Common myeloid progenitor, CD34-positive (primary cell): ENCODE data around the gene STAP2. TPM values are rescaled to one million over a fixed set of nuclear protein-coding genes. Genes with fewer than 3 reads are reported as not detected.

Experiments used
- CTCF ChIA-PET: fragments of 350-600 bp; sonication (Branson Sonifier 250); formaldehyde crosslinking; loops from one replicate; lab custom pipeline; 2021; ENCODE audit warnings: antibody characterized with exemption; lab: Charles Lee
- POLR2A ChIA-PET: fragments of 350-600 bp; sonication (Branson Sonifier 250); formaldehyde crosslinking; loops from one replicate; lab custom pipeline; 2021; ENCODE audit warnings: antibody characterized with exemption; lab: Charles Lee
- DNase-seq, 3 donors: peaks; one replicate each; pipeline versions ENCODE4 v3.0.0 to v3.0.0-alpha.2; 2013
- H3K27ac ChIP-seq, 2 experiments: 1 replicate in 1 of 2; 2 replicates in 1 of 2; pipeline ENCODE4 v1.7.0; 2013; ENCODE audit warnings: inconsistent platforms in 2 of 2, low read length in 2 of 2, mild to moderate bottlenecking in 2 of 2, low read depth in 1 of 2, moderate library complexity in 1 of 2; ENCODE audit not compliant: severe bottlenecking in 2 of 2, insufficient read depth in 1 of 2, poor library complexity in 1 of 2
- H3K27me3 ChIP-seq, 5 experiments: replicated peaks in 2 of 5; 1 replicate in 3 of 5; 2 replicates in 2 of 5; pipeline versions ENCODE4 v1.6.1 to v1.7.0; 2013; ENCODE audit warnings: low read length in 4 of 5, mild to moderate bottlenecking in 2 of 5, moderate library complexity in 2 of 5, inconsistent platforms in 1 of 5; ENCODE audit not compliant: insufficient read depth in 5 of 5, control insufficient read depth in 4 of 5
- H3K36me3 ChIP-seq, 4 experiments: 1 replicate in 2 of 4; 2 replicates in 2 of 4; pipeline versions ENCODE4 v1.6.1 to v1.7.0; 2013; ENCODE audit warnings: low read length in 3 of 4, control low read depth in 1 of 4, mild to moderate bottlenecking in 1 of 4; ENCODE audit not compliant: control insufficient read depth in 4 of 4, insufficient read depth in 4 of 4
- H3K4me1 ChIP-seq, 4 experiments: 1 replicate in 3 of 4; 2 replicates in 1 of 4; pipeline versions ENCODE4 v1.6.1 to v1.7.1; 2013; ENCODE audit warnings: low read length in 3 of 4, mild to moderate bottlenecking in 3 of 4, control low read depth in 1 of 4, inconsistent platforms in 1 of 4, moderate library complexity in 1 of 4; ENCODE audit not compliant: control insufficient read depth in 4 of 4, insufficient read depth in 4 of 4; ENCODE audit errors: control extremely low read depth in 1 of 4
- H3K4me3 ChIP-seq, 7 experiments: 1 replicate in 4 of 7; 2 replicates in 3 of 7; pipeline versions ENCODE4 v1.5.1 to v1.7.0; 2013; ENCODE audit warnings: mild to moderate bottlenecking in 7 of 7, low read length in 6 of 7, moderate library complexity in 6 of 7, inconsistent platforms in 2 of 7, low read depth in 2 of 7, control low read depth in 1 of 7; ENCODE audit not compliant: insufficient read depth in 4 of 7, control insufficient read depth in 1 of 7; ENCODE audit errors: extremely low read depth in 1 of 7
- H3K9me3 ChIP-seq, 5 experiments: 1 replicate in 4 of 5; 2 replicates in 1 of 5; pipeline versions ENCODE4 v1.6.1 to v1.7.1; 2013; ENCODE audit warnings: low read length in 4 of 5, mild to moderate bottlenecking in 2 of 5, inconsistent platforms in 1 of 5, low read depth in 1 of 5, moderate library complexity in 1 of 5; ENCODE audit not compliant: control insufficient read depth in 4 of 5, insufficient read depth in 2 of 5; ENCODE audit errors: control extremely low read depth in 1 of 5
- WGBS: methylation state at CpG from one replicate; pipeline ENCODE4 v1.1.5; 2013; ENCODE audit not compliant: insufficient coverage; 5-methylcytosine and 5-hydroxymethylcytosine counted together
- polyA plus RNA-seq: library from polyadenylated mRNA; unstranded; fragments of 120-200 nt; gene quantifications from one replicate; pipeline ENCODE4 v1.2.1, GENCODE V29; 2013

The STAP2 gene, protein sequence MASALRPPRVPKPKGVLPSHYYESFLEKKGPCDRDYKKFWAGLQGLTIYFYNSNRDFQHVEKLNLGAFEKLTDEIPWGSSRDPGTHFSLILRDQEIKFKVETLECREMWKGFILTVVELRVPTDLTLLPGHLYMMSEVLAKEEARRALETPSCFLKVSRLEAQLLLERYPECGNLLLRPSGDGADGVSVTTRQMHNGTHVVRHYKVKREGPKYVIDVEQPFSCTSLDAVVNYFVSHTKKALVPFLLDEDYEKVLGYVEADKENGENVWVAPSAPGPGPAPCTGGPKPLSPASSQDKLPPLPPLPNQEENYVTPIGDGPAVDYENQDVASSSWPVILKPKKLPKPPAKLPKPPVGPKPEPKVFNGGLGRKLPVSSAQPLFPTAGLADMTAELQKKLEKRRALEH
- 1.3 TPM for polyA plus RNA-seq

GRCh38 chr19:4338441-4339355, at the start of gene STAP2:
Gene STAP2 (minus strand): TSS chr19:4338827. CDS start chr19:4338753, 74 bp downstream.
- Histone ChIP-seq H3K4me1 (peaks cover 0 to 23% (median 19%) of the 10 kb centered on the region in 4 experiments), H3K9me3 (no peaks in the 10 kb centered on the region), H3K27ac (peak within 1 kb of the TSS; percentile 12 to 40), H3K27me3 (no peaks in the 10 kb centered on the region), H3K4me3 (peak within 1 kb of the TSS; percentile 7 to 89 (median 69)), H3K36me3 (peaks cover 0 to 2% (median 0%) of the 10 kb centered on the region in 4 experiments)
- peak in 1 of 3 donors; percentile 32 for DNase-seq
- ChIA-PET POLR2A (interaction anchor here (0.7 to 1.2 kb wide), 2 partner anchors 7 to 946 kb away, joined by 3 to 4 read pairs; no protein-coding TSS in a partner anchor), CTCF (interaction anchor here (1.0 to 1.3 kb wide), 2 partner anchors 9 to 18 kb away, joined by 3 to 4 read pairs; no protein-coding TSS in a partner anchor)
- 68% methylated on average over 16 of the region's 27 CpGs for WGBS

DNA sequence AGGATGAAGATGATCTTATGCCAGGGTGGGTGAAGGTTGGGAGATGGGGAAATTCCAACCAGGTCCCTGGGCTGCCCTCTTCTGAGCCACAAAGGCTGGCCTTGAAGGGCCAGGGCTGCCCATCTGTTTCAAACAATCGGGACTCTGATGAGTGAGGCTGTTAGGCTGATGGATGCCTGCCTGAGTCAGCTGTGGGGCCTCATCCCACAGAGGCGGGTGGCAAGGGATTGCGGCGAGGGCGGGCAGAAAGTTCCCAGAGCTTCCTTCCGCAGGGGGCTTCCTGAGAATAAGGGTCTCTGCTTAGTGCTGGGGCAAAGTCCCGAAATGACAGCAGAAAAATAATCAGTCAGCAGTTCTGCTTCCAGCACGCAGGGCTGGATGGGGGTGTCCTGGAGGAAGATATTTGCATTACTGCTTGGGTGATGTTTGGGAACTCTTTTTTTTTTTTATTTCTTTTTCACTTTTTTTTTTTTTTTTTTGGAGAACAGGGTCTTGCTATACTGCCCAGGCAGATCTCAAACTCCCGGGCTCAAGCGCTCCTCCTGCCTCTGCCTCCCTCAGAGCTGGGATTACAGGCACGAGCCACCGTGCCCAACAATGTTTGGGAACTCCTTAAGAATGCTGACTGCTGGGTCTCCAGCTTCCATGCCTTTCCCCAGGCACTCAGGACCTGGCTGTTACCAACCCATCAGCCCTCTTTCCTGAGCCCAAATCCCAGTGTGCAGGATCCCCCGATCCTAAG, 47.6 kb upstream of the STAP2 start:
- H3K36me3 ChIP-seq = peaks cover 0 to 47% (median 20%) of the 10 kb centered on the region in 4 experiments
- H3K4me3 ChIP-seq = no peak overlapping the region
- no peak for DNase-seq
- H3K4me1 ChIP-seq = peaks cover 0 to 25% (median 16%) of the 10 kb centered on the region in 4 experiments
- ChIA-PET CTCF (interaction anchor here (1.6 to 1.9 kb wide), 3 partner anchors 8 to 14 kb away, joined by 4 to 12 read pairs (median 5); partner anchors contain the start of gene SH3GL1), POLR2A (no interaction called here)
- H3K9me3 ChIP-seq = no peaks in the 10 kb centered on the region
- WGBS = 97% methylated on average over 10 of the region's 13 CpGs
- H3K27me3 ChIP-seq = no peaks in the 10 kb centered on the region
- H3K27ac ChIP-seq = no peak overlapping the region

DNA sequence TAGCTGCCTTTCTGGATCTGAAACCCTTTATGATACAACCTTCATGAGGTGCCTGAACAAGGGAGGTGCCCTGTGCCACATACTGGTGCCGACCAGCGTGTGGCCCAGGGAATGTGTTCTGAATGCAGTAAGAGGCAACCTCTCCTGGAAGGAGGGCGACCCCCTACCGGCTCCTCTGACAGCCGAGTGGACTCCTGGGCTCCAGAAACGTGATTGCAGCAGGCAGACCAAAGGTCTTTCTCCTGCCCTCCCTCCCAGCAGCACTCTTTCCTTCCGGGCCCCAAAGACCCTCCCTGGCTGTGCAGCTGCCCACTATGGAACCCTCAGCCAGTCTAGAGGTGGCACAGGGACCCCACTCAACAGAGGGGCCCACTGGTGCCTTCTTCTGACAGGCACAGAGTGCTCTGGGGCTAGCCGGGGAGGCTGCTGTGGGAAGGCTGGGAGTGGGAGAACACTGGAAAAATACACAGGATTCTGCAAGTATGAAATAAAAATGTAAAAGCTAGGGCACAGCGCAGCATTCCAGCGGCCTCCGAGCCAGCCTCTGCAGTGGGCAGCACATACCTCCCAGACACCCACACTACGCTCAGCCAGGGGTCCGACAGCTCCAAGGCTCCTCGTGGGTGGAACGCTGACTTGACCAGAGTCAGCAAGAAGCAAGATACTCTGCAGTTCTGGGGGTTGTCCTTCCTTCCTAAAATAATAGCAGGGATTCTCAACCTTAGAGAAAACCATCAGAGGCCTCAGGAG, 46.8 kb upstream of the STAP2 start:
- H3K4me1 ChIP-seq = peaks cover 3 to 24% (median 14%) of the 10 kb centered on the region in 4 experiments
- POLR2A ChIA-PET = interaction anchor here (0.6 kb wide), 1 partner anchor 92 kb away, joined by 3 read pairs; no protein-coding TSS in a partner anchor
- CTCF ChIA-PET = interaction anchor here (0.8 to 1.9 kb wide), 4 partner anchors 9 to 22 kb away, joined by 3 to 12 read pairs (median 4); partner anchors contain the start of gene SH3GL1
- H3K4me3 ChIP-seq = no peak overlapping the region
- H3K9me3 ChIP-seq = no peaks in the 10 kb centered on the region
- 93% methylated on average over 14 of the region's 15 CpGs for WGBS
- no peaks in the 10 kb centered on the region for H3K27me3 ChIP-seq
- no peak overlapping the region for H3K27ac ChIP-seq
- H3K36me3 ChIP-seq = peaks cover 0 to 45% (median 20%) of the 10 kb centered on the region in 4 experiments
- no peak for DNase-seq

DNA sequence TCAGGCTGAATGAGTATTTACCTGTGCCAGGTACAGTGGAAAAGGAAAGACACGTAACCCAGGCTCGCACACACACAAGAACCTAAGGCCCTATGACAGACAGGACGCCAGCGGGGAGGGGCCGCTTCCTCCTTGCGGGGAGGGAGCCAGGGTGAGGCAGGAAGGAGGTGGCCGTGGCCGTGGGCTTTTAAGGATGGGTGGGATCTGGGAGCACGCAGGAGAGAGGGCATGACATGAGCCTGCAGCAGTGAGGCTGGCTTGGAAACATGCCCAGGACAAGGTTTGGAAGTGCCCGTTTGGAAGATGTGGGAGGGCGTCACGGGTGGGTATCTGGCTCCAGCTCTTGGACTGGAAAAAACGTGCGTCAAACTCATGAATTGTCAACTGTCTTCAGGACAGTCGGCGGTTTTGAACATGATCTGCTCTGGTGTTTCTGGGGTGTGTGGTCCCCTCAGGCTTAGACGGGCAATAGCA, 41.7 kb upstream of the STAP2 start:
- H3K4me1 ChIP-seq = peaks cover 3 to 32% (median 27%) of the 10 kb centered on the region in 4 experiments
- no peak overlapping the region for H3K27ac ChIP-seq
- POLR2A ChIA-PET = interaction anchor here (0.9 to 1.8 kb wide), 3 partner anchors 11 to 189 kb away, joined by 3 to 6 read pairs (median 3); no protein-coding TSS in a partner anchor
- H3K36me3 ChIP-seq = peaks cover 0 to 32% (median 12%) of the 10 kb centered on the region in 4 experiments
- peak overlapping the region in 4 of 7 experiments; percentile 21 to 65 (median 48) for H3K4me3 ChIP-seq
- DNase-seq = peak; percentile 32 to 73 (median 64)
- no peaks in the 10 kb centered on the region for H3K9me3 ChIP-seq
- H3K27me3 ChIP-seq = no peaks in the 10 kb centered on the region
- CTCF ChIA-PET = interaction anchor here (1.0 to 1.4 kb wide), 2 partner anchors 10 to 11 kb away, joined by 4 to 6 read pairs; no protein-coding TSS in a partner anchor
- 4% methylated on average over 12 of the region's 17 CpGs for WGBS

DNA sequence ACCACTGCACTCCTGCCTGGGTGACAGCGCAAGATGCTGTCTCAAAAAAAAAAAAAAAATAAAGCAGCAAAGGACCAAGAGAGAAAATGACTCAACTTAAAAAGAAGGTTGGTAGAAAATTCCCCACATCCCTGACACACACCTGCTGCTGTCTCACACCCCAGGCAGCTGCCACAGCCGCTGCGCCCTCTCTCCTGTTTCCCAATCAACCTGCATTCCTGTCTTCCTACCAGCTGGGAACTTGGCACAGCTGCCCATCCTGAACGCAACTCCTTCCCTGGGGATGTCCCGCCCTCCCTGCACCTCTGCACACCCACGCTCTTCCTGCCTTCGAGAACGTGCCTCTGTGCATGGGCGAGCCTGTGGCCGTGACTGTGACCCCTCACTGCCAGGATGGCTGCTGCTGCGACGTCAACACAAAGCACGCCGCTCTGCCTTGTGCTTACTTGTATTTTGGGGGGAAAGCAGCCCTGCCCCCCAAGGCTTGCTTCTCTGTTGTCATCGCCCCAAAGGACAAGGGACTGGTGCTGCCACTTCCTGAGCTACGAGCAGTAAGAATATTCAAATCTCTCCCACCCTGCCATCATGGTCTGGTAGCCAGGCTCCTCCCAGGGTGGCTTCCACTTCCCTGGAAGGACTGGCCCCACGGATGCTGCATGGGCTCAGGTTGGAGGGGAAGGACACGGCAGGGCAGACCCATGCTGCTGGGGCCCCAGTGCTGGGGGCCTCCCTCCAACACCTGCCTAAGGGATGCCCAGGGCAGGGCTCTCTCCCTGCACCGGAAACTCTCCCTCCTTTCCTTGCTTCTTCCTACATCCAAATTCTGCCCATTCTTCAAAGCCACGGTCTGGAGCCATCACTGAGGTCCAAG, 41.0 kb upstream of the STAP2 start:
- no peak for DNase-seq
- Histone ChIP-seq H3K27ac (no peak overlapping the region), H3K4me3 (peak overlapping the region in 2 of 7 experiments; percentile 46 to 65), H3K27me3 (no peaks in the 10 kb centered on the region), H3K36me3 (peaks cover 0 to 26% (median 11%) of the 10 kb centered on the region in 4 experiments), H3K4me1 (peaks cover 3 to 39% (median 33%) of the 10 kb centered on the region in 4 experiments), H3K9me3 (no peaks in the 10 kb centered on the region)
- WGBS = 75% methylated on average over 17 of the region's 20 CpGs
- POLR2A ChIA-PET = interaction anchor here (0.6 to 1.8 kb wide), 4 partner anchors 12 to 1310 kb away, joined by 3 to 6 read pairs (median 4); no protein-coding TSS in a partner anchor
- CTCF ChIA-PET = interaction anchor here (1.4 kb wide), 1 partner anchor 9 kb away, joined by 4 read pairs; no protein-coding TSS in a partner anchor
